Sciatic nerve (tissue), 2 donors: ENCODE data around the gene ADAMTS8. TPM values are rescaled to one million over a fixed set of nuclear protein-coding genes. Genes with fewer than 3 reads are reported as not detected.

Experiments
- ATAC-seq: fragments of 200-7000 bp; cut with Tn5 transposase; one replicate; pipeline ENCODE4 v1.9.1; 2020; ENCODE audit warnings: mild to moderate bottlenecking, moderate library complexity
- DNase-seq: peaks from one replicate; pipeline ENCODE4 v3.0.0-alpha.2; 2020; ENCODE audit warnings: low spot score
- intact Hi-C: fragments of 100-400 bp; cut with DNase I; formaldehyde crosslinking; loops from one replicate; pipeline ENCODE4 v1.14.2; 2022
- total RNA-seq: library from RNA; stranded (reverse); fragmentation: NEBNext Ultra II Directional; extraction: Animal tissue kit (Norgen Biotek cat#: 25700); gene quantifications from one replicate; pipeline ENCODE4 v1.2.1, GENCODE V29; 2021
- donor health status: DM: no; HTN: no; CAD: no.
- donor health status: DM: no; HTN: no; CAD: no.

Gene ADAMTS8
- total RNA-seq, 1 donor from 2014 or later = 4.1 TPM

- no peak for DNase-seq
Observed at GRCh38 chr11:130464291-130464812, 35.9 kb upstream of the ADAMTS8 start.

GRCh38 chr11:130462931-130463330 is 34.5 kb upstream of the ADAMTS8 start:
- DNase-seq (no peak), ATAC-seq (no peak)
- intact Hi-C loops = no loop called here

More at GRCh38 chr11:130464291-130464812, 35.9 kb upstream of the ADAMTS8 start:
- intact Hi-C loops = no loop called here
- no peak for ATAC-seq

- intact Hi-C loops = no loop called here
- DNase-seq = no peak
- no peak for ATAC-seq
Observed at GRCh38 chr11:130462101-130462885, 33.9 kb upstream of the ADAMTS8 start.

DNA sequence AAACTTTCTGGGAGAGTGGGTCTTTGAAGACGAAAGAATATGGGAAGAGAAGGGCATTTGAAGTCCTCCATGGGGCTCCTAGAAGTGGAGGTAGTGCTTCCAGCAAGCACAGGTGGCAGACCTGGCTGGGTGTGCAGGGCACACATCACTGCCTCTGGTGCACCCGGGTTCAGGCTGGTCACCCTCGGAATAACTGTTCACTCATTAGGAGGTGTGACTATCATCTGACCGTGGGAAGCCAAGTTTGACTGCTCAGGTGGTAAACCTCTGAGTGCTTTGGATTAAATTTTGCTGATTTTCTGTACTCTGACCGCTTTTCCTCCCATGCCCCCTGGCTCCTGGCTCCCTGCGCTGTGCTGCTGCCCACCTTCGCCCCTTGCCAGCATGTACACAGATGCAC is 31.1 kb upstream of the ADAMTS8 start:
- DNase-seq (no peak), ATAC-seq (no peak)
- intact Hi-C loops = loop anchor here (1.0 kb wide), 1 partner anchor 17 kb away; no protein-coding TSS in a partner anchor

GRCh38 chr11:130458410-130458729 is 30.0 kb upstream of the ADAMTS8 start:
- intact Hi-C loops = no loop called here
- DNase-seq (no peak), ATAC-seq (no peak)

- intact Hi-C loops = no loop called here
- ATAC-seq (peak; percentile 76), DNase-seq (no peak)
Observed at GRCh38 chr11:130457623-130458409, 29.4 kb upstream of the ADAMTS8 start.

- DNase-seq = no peak
- intact Hi-C loops = no loop called here
- no peak for ATAC-seq
Observed at GRCh38 chr11:130456286-130456685, 27.9 kb upstream of the ADAMTS8 start.

GRCh38 chr11:130455483-130456127 is 27.2 kb upstream of the ADAMTS8 start:
- ATAC-seq (no peak), DNase-seq (no peak)
- intact Hi-C loops = no loop called here

DNA sequence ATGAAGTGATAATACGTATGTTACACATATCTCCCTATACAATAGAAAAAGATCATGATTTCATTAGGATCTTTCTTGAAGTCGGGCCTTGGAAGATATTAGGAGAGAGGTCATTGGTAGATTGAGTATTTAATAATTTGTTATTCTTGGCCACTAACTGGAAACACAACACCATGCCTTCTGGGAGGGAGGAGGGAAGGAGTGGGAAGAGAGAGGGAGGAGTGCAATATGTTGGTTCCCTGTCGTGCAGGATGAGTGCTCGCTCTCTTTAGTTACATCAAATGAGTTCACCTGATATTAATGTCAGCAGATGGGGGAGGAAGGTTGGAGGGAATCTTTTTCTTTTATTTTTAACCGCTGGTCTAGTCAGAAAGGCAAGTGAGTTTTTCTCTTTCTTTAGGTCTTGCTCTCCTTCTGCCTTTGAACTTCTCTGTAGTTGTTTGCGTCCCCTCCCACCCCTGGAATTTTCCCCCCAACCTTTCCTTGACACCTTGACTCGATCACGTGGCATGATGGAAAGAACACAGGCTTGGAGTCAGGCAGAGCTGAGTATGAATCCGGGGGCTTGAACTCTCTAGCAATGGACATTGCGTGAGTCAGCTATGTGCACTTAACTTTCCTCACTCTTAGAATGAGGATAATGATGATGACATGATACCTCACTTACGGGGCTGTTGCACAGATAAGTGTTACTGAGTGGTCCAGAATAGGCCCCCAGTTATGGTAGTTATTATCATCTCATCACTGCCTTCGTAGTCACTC is 26.3 kb upstream of the ADAMTS8 start:
- intact Hi-C loops = no loop called here
- peak; percentile 27 for ATAC-seq
- no peak for DNase-seq

- no peak for ATAC-seq
- intact Hi-C loops = no loop called here
- no peak for DNase-seq
Observed at GRCh38 chr11:130452940-130453339, 24.5 kb upstream of the ADAMTS8 start.

GRCh38 chr11:130452176-130452575 is 23.8 kb upstream of the ADAMTS8 start:
- DNase-seq (no peak), ATAC-seq (no peak)
- intact Hi-C loops = no loop called here

- intact Hi-C loops = no loop called here
- ATAC-seq (peak; percentile 44), DNase-seq (no peak)
Observed at GRCh38 chr11:130451231-130452019, 23.0 kb upstream of the ADAMTS8 start.

GRCh38 chr11:130449996-130450769 is 21.8 kb upstream of the ADAMTS8 start:
- intact Hi-C loops = no loop called here
- DNase-seq = peak; percentile 89
- peak; percentile 85 for ATAC-seq

GRCh38 chr11:130449310-130449990 is 21.0 kb upstream of the ADAMTS8 start:
- DNase-seq (no peak), ATAC-seq (peak; percentile 2)
- intact Hi-C loops = no loop called here

GRCh38 chr11:130448416-130449309 is 20.3 kb upstream of the ADAMTS8 start, which contains the start of gene ADAMTS15:
ADAMTS15 (plus strand) TSS chr11:130448645; CDS start chr11:130448974, 329 bp downstream.
- intact Hi-C loops = no loop called here
- ATAC-seq (peak; percentile 88), DNase-seq (peak; percentile 88)

DNA sequence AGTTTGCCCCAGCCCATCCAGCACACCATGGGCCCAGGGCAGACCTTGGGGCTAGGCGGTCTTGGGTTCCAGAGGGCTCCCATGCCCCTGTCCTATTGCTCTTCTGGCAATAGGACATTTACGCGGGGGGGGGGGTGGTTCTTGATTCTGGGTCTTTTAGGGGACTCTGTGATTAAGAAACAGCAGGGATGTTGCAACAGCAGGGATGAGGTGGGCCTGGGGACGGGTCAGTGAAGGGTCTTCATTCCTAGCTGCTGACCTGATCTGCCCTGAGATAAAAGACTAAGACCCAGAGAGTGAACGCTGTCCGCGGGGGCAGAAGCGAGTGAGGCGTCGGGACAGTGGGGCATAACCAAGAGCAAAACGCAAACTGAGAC is 19.6 kb upstream of the ADAMTS8 start:
- intact Hi-C loops = no loop called here
- no peak for DNase-seq
- no peak for ATAC-seq
